Measurements from ENCODE around the gene NR6A1. TPM values are rescaled to one million over a fixed set of nuclear protein-coding genes. Genes with fewer than 3 reads are reported as not detected.

The NR6A1 gene
- total and polyA plus RNA-seq, 2 of the 13 experiments (the other 11 are each of a cell fraction or from before 2014, with no cell fraction given) = 28.1 to 31.5 TPM

- no peak for TF ChIP-seq MED8 (CRISPR knock-in tag; IDR thresholded peaks at IDR 0.05; ENCODE audit: insufficient replicate concordance)
- peak; percentile 53 for TF ChIP-seq HOXA3 (CRISPR knock-in tag; IDR thresholded peaks at IDR 0.05)
- peak; percentile 78 for TF ChIP-seq ARID3A (IDR thresholded peaks at IDR 0.05; ENCODE audit: low read depth, low read length)
- 0 out of 2 replicates have a peak, but pooled peaks have one; percentile 29 for TF ChIP-seq ZNF761 (CRISPR knock-in tag; conservative IDR thresholded peaks at IDR 0.05)
- no peak for TF ChIP-seq MLXIP (CRISPR knock-in tag; IDR thresholded peaks at IDR 0.05; ENCODE audit: borderline replicate concordance)
- TF ChIP-seq SNAPC4 (CRISPR knock-in tag; IDR thresholded peaks at IDR 0.05) = no peak
- TF ChIP-seq MTERF4 (CRISPR knock-in tag; IDR thresholded peaks at IDR 0.05) = no peak
- peak; percentile 72 for TF ChIP-seq XRCC5 (optimal IDR thresholded peaks at IDR 0.05; ENCODE audit: low read length)
- 0 out of 2 replicates have a peak, but pooled peaks have one; percentile 39 for TF ChIP-seq ZNF335 (CRISPR knock-in tag; IDR thresholded peaks at IDR 0.05)
- 0 out of 2 replicates have a peak, but pooled peaks have one; percentile 23 for TF ChIP-seq ZSCAN9 (CRISPR knock-in tag; IDR thresholded peaks at IDR 0.05; ENCODE audit: borderline replicate concordance)
- TF ChIP-seq NAIF1 (CRISPR knock-in tag; IDR thresholded peaks at IDR 0.05; ENCODE audit: borderline replicate concordance) = peak; percentile 57; the same call in 1 of the 2 replicates
- TF ChIP-seq GFI1 (CRISPR knock-in tag; IDR thresholded peaks at IDR 0.05; ENCODE audit: borderline replicate concordance) = 0 out of 2 replicates have a peak, but pooled peaks have one; percentile 14
- 0 out of 2 replicates have a peak, but pooled peaks have one; percentile 21 for TF ChIP-seq FOSL2 (CRISPR knock-in tag; IDR thresholded peaks at IDR 0.05)
- no peak for TF ChIP-seq NR2F6 (IDR thresholded peaks at IDR 0.05)
- TF ChIP-seq NR2F6 (CRISPR knock-in tag; IDR thresholded peaks at IDR 0.05) = 0 out of 2 replicates have a peak, but pooled peaks have one; percentile 23
- TF ChIP-seq ZFP1 (CRISPR knock-in tag; IDR thresholded peaks at IDR 0.05) = 0 out of 2 replicates have a peak, but pooled peaks have one; percentile 32
- TF ChIP-seq HMGXB4 (CRISPR knock-in tag; IDR thresholded peaks at IDR 0.05; ENCODE audit: borderline replicate concordance in 1 of 2, low read depth in 1 of 2) = 0 out of 4 replicates have a peak, but pooled peaks of 1 of the 2 experiments have one; percentile 47
- peak; percentile 62; the same call in 1 of the 2 replicates for TF ChIP-seq HDAC2 (CRISPR knock-in tag; IDR thresholded peaks at IDR 0.05)
These were observed 250.9 kb downstream of the NR6A1 start (continued) for GRCh38 chr9:124520206-124520596.
